GM21619 (cell line): Measurements from ENCODE around the gene RBM14.
"Not testable (repeated sequence)": the region's sequence is repeated elsewhere in the genome, so short reads cannot be mapped to it uniquely, and the experiment has no call there.

Experiments
- ATAC-seq: cut with Tn5 transposase; IDR thresholded peaks from one replicate; pipeline ENCODE4 v1.9.1; 2021; ENCODE audit not compliant: unreplicated experiment

Gene RBM14

DNA sequence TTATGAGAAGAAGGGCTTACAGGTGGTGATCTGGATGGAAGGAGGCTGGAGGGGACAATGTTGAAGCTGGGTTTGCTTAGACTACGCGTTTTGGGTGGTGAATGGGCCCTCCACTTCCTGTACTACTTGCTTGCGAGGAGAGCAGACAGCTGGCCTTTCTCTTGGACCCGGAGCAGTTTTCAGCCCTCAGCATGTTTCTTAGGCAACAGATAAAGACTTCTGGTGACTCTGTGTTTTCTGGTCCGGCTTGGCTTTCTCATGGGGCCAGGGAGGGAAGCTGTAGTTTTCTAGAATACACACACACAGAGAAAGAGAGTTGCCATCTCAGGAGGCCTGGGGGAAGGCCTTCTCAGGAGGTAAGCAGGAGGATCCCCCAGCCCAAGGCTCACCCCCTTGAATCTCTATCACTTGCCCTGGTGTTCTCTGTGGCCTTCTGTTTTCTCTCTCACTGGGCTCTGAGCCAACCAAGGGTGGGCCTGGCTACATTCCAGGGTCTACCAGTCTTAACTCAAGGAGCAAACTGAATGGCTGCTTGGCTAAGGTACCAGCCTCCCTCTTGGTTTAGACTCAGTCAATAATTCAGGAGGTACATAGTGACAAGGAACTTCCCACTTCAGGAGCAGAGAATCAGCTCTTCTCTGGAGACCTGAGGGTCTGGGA lies 21.1 kb upstream of the RBM14 start:
- ATAC-seq, result no peak

DNA sequence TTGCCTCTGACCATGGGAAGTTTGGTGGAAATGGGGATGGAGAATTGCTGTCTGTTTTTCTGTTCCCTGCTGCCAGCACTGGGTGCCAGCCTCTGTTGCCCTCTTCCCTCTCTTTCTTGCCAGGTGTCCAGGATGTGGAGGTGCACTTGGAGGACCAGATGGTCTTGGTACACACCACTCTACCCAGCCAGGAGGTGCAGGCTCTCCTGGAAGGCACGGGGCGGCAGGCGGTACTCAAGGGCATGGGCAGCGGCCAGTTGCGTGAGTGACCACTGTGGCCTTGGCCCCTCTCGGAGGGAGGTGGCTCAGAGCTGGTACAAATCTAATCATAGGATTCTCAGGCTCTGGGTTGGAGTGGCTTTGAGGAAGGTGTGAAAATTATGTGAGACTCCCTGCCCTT lies 17.4 kb upstream of the RBM14 start:
- ATAC-seq, result no peak

DNA sequence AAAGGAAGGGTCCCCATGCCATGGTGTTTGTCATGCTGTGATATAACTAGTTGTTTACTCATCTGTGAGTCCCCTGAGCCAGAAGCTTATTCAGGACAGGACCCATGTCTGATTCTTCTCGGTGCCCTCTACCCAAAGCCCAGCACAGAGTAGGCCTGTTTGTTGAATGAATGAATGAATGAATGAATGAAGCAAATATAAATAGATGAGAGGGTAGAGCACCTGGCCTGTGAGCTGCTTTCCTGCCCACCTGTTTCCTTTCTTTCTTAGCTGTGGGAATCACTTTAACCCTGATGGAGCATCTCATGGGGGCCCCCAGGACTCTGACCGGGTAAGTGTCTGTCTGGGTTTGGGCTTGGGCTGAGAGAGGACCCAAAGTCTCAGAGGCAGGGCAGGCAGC lies 16.2 kb upstream of the RBM14 start:
- ATAC-seq, result no peak

DNA sequence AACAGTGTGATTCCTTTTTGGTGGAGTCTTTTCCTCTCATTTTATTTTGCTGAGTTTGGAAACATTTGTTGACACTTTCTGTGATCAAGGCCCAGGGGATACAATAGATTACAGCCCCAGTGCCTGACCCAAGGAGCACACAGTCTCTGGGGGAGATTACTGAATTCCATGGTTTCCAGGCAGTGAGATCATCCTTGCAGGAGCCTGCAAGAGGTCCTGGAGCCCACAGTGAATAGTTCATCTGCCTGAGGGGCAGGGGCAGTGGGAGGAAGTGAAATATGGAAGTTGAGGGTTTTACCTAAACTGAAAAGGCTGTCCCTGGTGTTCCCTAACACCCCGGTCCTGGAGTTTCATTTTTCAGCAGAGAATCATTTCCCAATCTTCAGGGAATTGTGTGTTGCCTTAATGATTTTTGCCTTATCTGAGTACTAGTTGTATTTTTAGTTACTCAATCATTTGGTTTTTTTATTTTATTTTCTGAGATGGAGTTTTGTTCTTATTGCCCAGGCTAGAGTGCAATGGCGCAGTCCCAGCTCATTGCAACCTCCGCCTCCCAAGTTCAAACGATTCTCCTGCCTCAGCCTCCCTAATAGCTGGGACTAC lies 15.7 kb upstream of the RBM14 start:
- ATAC-seq, result no peak

DNA sequence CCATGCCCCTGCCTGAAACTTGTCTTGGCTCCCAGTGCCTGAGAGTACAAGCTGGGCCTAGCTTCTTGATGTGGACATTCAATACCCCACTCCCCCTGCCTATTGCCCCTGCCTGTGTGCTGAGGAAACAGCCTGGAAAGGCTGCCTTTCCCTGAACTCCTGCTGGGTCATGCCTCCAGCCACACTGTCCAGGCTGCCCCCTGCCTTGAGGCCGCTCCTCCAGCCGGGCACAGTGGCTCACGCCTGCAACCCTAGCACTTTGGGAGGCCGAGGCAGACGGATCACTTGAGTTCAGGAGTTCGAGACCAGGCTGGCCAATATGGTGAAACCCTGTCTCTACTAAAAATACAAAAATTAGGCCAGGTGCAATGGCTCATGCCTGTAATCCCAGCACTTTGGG lies 13.4 kb upstream of the RBM14 start:
- ATAC-seq, result no peak

DNA sequence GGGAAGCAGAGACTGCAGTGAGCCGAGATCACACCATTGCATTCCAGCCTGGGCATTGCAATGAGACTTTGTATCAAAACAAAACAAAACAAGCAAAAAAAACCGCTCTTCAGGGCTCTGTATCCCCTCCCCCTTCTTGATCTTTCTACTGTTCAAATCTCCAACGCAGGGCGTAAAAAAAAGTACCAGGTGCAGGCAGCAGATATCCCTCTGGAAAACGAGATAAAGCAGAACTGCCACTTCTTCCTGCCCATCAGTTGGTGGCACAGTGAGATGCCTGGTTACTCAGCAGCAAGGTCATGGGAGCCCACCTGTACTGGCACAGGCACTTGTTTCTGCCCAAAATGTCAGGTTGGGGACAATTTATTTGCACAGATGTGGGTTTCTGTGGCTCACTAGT lies 12.3 kb upstream of the RBM14 start:
- ATAC-seq, result no peak

DNA sequence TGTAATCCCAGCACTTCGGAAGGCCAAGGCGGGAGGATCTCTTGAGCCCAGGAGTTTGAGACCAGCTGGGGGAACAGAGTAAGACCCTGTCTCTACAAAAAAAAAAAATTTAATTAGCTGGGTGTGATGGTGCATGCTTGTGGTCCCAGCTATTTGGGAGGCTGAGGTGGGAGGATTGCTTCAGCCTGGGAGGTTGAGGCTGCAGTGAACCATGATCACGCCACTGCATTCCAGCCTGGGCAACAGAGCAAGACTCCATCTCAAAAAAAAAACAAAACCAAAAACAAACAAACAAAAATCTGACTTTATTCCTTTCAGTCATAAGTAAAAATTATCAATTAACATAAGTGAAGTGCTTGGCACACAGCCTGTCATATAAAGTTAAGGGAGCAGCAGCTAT lies 9.8 kb upstream of the RBM14 start:
- not testable (repeated sequence) for ATAC-seq

DNA sequence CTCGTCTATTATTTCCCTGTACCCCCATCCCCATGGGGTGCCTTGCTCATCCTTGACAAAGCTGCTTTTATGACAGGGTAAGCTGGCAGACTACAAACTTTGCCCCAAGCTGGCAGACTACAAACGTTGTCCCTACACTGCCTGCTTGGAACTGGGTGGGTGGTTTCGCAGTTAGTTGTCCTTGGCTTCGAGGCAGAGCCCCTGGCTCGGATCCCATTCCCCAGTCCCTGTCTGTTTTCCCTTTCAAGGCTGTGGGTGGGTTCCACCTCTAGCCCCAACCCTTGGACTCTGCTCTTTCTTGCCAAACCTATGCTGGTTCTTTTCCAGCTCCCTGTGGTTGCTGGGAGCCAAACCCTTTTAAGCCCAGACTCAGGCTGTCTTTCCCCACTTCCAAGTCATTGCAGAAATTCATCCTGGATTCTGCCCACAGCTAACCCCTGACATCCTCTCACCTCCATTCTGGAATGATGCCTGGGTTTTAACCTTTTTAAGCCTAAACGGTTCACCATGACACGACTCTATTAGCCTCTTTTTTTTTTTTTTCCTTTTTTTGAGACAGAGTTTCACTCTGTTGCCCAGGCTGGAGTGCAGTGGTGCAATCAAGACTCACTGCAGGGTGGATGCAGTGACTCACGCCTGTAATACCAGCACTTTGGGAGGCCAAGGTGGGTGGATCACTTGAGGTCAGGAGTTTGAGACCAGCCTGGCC lies 9.2 kb upstream of the RBM14 start:
- ATAC-seq, result no peak

DNA sequence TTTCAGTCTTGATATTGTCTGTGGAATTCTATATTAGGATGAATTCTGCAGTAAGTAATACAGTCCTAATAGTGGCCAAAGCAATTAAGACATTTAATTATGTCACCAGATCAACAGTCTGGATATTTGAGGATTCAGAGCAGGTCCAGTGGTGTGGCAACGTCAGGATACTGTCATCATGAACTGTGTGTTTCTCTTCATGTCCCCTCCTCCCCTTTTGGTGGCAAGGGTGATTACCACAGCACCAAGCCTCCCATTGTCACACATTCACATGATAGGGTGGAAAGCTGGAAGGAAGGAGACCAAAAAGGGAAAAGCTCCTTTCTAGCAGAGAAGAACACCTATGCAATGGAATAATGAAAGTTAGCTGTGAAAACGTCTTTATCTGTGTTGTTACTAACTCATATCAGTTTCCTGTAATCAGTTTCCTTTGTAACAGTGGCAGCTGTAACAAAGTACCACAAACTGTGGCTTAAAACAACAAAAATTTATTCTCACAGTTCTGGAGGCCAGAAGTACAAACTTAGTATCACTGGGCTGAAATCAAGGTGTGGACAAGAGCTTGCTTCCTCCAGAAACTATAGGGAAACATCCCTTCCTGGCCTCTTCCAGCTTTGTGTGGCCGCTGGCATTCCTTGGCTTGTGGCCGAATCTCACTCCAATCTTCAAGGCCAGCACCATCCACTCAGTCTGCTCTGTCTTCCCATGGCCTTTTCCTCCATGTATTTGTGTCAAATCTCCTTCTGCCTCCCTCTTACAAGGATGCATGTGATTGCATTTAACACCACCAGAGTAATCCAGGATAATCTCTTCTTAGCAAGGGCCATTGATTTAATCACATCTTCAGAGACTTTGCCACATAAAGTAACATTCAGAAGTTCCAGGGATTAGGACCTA lies 6.5 kb upstream of the RBM14 start:
- no peak for ATAC-seq

DNA sequence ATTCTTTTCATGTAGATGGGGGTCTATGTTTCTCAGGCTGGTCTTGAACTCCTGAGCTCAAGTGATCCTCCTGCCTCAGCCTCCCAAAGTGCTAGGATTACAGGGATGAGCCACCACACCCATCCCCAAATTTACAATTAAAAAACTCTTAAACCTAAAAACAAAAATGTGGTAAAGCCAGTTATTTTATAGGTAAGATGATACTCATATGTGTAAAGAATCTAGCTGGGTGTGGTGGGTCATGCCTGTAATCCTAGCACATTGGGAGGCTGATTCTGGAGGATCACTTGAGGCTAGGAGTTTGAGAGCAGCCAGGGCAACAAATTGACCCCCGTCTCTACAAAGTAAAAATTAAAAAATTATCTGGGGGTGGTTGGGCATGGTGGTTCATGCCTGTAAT lies 4.0 kb upstream of the RBM14 start:
- ATAC-seq, result no peak

DNA sequence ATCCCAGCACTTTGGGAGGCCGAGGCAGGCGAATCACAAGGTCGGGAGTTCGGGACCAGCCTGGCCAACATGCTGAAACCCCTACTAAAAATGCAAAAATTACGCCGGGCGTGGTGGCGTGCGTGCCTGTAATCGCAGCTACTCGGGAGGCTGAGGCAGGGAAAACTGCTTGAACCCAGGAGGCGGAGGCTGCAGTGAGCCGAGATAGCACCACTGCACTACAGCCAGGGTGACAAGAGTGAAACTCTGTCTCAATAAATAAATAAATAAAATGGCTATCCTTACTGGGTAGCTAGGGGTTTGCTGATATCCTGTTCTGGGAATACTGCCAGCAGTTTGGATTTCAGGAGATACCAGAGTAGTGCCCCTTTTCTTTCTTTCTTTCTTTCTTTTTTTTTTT lies 2.4 kb upstream of the RBM14 start:
- no peak for ATAC-seq

DNA sequence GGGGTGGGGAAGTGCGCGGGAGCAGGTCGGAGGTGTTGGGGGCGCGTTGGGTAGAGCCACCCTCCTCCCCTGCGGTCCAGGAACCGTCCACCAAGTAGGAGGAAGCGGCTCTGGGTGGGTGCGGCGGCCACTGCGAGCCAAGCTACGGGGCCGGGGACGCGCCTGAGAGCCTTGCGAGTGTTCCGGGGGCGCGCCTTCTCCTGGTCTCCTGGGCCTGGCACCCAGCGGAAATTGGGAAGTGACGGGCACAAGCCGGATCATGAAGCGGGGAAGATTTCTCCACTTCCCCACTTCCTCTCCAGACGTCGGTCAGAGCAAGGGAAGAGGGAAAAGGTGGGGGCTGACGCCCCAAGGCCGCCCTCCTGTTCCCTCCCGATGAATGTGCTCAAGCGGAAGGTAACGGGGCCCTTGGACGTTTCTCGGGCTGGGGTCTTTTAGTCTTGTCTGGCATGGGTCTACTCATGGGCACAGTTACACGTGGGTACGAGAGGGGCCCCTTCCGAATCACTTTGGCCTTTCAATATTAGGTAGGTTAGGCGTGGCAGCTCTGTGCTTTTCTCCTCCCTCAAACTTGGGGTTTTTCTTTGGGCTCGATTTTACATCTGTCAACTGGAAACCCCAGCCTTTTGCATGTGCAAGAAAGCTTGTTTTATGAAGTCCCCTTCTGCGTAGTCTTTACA lies 865 bp downstream of the RBM14 start:
- no peak for ATAC-seq

DNA sequence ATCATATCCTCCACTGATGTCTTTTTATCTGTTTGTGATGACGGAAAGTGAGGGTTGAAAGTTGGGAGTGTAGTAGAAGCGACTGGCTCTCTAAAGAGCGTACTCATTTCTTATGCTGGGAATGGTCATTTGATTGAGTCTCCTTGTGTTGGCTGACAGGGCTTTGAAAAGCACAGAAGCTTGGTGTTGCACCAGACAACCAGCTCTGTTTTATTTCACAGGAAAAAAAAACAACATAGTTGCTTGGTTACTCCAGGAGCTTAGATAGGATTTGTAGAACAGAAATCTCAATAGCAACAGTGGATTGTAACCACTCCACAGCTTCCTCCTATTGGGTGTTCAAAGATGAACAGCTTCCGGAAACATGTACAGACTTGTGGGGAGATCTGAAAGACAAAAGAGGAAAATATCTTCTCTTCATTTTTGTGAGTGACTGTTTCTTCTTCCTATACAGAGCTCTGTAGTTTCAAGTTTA lies 2.7 kb downstream of the RBM14 start:
- no peak for ATAC-seq

DNA sequence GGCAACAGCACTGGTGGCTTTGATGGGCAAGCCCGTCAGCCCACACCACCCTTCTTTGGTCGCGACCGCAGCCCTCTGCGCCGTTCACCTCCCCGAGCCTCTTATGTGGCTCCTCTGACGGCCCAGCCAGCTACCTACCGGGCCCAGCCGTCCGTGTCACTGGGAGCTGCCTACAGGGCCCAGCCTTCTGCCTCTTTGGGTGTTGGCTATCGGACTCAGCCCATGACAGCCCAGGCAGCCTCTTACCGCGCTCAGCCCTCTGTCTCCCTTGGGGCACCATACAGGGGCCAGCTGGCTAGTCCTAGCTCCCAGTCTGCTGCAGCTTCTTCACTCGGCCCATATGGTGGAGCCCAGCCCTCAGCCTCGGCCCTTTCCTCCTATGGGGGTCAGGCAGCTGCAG lies 8.0 kb downstream of the RBM14 start:
- ATAC-seq, result no peak

DNA sequence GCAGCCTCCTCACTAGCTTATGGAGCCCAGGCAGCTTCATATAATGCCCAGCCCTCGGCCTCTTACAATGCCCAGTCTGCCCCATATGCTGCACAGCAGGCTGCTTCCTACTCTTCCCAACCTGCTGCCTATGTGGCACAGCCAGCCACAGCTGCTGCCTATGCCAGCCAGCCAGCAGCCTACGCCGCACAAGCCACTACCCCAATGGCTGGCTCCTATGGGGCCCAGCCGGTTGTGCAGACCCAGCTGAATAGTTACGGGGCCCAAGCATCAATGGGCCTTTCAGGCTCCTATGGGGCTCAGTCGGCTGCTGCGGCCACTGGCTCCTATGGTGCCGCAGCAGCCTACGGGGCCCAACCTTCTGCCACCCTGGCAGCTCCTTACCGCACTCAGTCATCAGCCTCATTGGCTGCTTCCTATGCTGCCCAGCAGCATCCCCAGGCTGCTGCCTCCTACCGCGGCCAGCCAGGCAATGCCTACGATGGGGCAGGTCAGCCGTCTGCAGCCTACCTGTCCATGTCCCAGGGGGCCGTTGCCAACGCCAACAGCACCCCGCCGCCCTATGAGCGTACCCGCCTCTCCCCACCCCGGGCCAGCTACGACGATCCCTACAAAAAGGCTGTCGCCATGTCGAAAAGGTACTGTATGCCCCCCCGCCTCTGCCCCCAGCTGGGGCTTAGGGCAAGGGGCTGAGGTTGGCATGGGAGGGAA lies 8.8 kb downstream of the RBM14 start:
- no peak for ATAC-seq

DNA sequence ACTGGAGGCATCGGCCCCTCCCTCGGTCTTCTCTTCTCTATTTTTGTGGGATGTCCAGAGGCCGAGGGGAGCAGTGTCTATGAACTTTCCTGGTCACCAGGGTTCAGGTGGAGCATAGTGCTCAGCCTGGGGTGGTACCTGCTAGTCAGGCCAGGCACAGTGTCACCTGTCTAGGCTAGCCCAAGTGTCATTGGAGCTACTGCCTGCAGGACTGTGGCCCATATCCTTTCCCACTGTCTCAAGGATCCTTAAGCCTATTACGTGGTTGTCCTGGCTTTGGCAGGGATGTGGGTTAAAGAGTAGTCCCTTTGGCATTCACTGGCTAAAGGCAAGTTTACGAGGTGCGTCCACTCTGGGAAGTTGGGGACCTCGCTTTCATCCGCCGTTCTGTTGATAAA lies 9.3 kb downstream of the RBM14 start:
- no peak for ATAC-seq

DNA sequence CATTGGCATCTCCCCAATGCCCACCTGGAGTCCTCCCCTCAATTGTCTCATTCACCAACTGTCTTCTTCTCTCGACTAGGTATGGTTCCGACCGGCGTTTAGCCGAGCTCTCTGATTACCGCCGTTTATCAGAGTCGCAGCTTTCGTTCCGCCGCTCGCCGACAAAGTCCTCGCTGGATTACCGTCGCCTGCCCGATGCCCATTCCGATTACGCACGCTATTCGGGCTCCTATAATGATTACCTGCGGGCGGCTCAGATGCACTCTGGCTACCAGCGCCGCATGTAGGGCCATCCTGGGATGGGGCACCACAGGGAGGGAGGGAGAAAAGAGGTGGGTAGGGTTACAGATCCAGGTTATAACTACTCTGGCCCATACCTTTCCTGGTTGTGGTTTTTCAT lies 10.0 kb downstream of the RBM14 start:
- no peak for ATAC-seq

DNA sequence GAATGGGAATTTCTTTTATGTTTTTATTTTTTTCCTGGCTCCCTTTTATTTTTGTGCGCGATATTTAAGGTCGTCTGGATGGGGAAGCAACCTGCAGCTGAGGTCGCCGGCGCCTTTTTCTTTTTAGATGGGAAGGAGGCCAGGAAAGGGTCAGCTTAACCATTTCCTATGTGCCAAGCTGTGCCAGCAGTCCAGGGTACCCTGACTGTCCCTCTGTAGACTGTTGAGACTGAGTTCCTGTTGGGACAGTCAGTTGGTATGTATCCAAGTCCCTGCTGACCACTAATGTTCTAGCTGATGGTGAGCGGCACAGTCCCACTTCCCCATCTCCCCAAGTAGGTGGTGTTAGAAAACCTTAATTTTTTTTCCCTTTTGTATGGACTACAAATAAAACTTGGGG lies 10.5 kb downstream of the RBM14 start:
- ATAC-seq, result no peak

DNA sequence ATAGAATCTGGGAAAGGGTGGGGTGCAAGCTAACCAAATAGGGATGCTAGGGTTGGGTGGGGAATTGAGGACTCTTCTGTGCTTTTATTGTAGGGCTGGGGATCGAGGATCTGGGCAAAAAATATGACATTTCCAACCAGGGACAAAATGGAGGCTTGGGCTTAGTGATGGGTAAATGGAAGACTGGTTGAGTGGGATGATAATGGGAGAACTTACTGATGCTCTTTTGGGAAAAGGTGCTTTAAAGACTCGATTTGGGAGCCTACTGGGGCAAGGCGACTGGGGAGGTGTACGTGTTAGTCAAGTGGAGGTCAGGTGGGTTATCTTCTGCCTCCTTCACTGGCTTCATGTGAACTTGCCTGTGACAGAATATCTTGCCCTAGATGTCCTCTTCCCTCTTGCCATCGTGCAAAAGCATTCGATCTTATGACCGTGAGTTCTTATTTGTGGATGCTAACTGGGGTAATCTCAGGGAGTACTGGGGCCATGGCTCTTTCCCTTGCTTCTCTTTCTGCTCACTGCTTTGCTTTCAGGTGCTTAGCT lies 11.7 kb downstream of the RBM14 start:
- no peak for ATAC-seq

DNA sequence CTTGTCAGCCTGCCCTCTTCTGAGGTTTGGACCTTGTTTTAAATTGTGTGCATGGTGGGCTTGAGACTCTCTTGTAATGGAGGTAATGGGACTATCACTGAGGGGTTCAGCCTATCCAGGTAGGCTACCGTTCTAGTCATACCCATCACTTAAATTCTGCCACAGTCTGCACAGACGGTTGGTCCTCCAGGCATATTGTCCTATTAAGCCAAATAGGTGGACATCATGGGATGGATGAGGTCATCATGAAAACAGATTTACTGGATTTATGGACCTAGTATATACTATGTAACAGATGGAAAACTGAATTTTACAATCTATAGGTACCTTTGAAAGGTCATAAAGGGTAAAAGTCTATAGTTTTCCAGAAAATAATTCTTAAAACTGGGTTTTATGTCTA lies 12.9 kb downstream of the RBM14 start:
- ATAC-seq, result no peak
